PFSK-1 (cell line): ENCODE results near the gene GC.

Source experiments
- POLR2AphosphoS5 ChIP-seq: IDR thresholded peaks from 2 replicates; pipeline ENCODE4 v1.6.1; 2012; ENCODE audit warnings: low read depth, mild to moderate bottlenecking, control low read depth, low read length, moderate library complexity
- SIN3A ChIP-seq: IDR thresholded peaks from 2 replicates; pipeline ENCODE4 v1.6.1; 2012; ENCODE audit warnings: mild to moderate bottlenecking, low read length, moderate library complexity, borderline replicate concordance; ENCODE audit not compliant: insufficient read depth
- TAF1 ChIP-seq: IDR thresholded peaks from 2 replicates; pipeline ENCODE4 v1.6.1; 2012; ENCODE audit warnings: low read length, control low read depth, borderline replicate concordance; ENCODE audit not compliant: insufficient read depth

DNA sequence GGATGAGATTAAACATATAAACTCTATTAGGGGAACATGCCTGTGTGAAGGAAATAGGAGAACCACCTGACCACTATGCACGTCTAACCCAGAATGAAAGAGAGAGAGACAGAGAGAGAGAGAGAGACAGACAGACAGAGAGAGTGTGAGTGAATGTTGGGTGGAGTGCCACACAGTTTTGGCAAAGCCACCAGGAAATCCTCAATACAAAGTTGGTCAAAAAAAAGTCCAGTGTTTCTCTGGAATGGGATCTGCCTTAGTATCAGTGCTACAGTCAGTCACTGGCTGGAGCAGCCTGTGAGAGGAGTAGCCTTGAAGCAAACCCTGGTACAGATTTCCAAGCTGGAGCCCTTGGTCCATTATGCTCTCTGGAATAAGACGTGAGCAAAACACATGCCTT lies 91.7 kb downstream of the GC start:
- TF ChIP-seq SIN3A (no peak), TAF1 (no peak), POLR2AphosphoS5 (no peak)
